Suprapubic skin (tissue), 3 donors: ENCODE data around the gene NHSL1.

ENCODE experiments used
- POLR2A ChIP-seq, 2 donors: fragments of 450-650 bp; IDR thresholded peaks; one replicate each; pipeline ENCODE4 v1.6.1; 2017; ENCODE audit warnings: antibody characterized with exemption in 2 of 2, mild to moderate bottlenecking in 2 of 2, moderate library complexity in 2 of 2
- TF ChIP-seq, protein P1 (sequence below), 2 donors: fragments of 200-600 bp in 1 of 2; fragments of 450-650 bp in 1 of 2; sonication (generic) in 1 of 2; IDR thresholded peaks; one replicate each; pipeline ENCODE4 v1.5.1; 2016 to 2019; ENCODE audit warnings: antibody characterized with exemption in 2 of 2, mild to moderate bottlenecking in 1 of 2, moderate library complexity in 1 of 2

DNA sequence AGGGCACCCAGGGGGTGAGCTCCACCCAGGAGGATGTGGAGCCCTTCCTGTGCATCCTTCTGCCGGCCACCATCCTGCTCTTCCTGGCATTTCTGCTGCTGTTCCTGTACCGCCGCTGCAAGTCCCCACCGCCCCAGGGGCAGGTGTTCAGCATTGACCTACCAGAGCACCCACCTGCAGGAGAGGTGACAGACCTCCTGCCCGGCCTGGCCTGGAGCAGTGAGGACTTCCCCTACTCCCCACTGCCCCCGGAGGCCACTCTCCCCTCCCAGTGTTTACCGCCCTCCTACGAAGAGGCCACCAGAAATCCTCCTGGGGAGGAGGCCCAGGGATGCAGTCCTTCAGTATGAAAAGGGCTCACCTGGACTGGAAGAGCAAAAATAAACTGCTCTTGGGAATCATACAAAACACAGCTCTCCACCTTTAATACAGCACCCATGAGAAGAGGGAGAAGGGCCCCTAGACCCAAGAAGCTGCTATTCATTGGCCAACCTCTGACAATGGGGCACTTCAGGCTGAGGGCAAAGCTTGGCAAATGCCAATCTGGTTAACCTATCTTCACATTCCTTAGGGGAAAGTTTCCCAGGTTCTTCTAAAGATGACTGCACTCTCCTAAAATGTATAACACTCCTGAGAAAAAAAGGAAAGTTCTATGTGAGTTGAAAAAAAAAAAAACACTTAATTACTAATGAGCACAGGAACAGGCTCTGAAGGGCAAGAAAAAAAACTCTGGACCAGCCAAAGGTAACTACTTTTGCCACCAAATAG is 116.6 kb downstream of the NHSL1 start:
- TF ChIP-seq, protein P1, sequence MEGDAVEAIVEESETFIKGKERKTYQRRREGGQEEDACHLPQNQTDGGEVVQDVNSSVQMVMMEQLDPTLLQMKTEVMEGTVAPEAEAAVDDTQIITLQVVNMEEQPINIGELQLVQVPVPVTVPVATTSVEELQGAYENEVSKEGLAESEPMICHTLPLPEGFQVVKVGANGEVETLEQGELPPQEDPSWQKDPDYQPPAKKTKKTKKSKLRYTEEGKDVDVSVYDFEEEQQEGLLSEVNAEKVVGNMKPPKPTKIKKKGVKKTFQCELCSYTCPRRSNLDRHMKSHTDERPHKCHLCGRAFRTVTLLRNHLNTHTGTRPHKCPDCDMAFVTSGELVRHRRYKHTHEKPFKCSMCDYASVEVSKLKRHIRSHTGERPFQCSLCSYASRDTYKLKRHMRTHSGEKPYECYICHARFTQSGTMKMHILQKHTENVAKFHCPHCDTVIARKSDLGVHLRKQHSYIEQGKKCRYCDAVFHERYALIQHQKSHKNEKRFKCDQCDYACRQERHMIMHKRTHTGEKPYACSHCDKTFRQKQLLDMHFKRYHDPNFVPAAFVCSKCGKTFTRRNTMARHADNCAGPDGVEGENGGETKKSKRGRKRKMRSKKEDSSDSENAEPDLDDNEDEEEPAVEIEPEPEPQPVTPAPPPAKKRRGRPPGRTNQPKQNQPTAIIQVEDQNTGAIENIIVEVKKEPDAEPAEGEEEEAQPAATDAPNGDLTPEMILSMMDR (IDR thresholded peaks at IDR 0.05) = no peak
- no peak for TF ChIP-seq POLR2A (IDR thresholded peaks at IDR 0.05)
